ENCODE results near the gene ACTN4.
A peak's percentile ranks its signal among the peaks of the same experiment; 100 is the strongest.

Gene ACTN4

GRCh38 chr19:38676878-38677646 lies 29.6 kb downstream of the ACTN4 start:
- no peak for DNase-seq (ENCODE audit: low read depth in 1 of 2, low spot score in 1 of 2)

- DNase-seq (ENCODE audit: low read depth in 1 of 2, low spot score in 1 of 2), result no peak
These were observed 30.9 kb downstream of the ACTN4 start for GRCh38 chr19:38678217-38678890.

- DNase-seq (ENCODE audit: low read depth in 1 of 2, low spot score in 1 of 2), result no peak
These were observed 31.5 kb downstream of the ACTN4 start for GRCh38 chr19:38678891-38679494.

GRCh38 chr19:38679839-38680238 lies 32.4 kb downstream of the ACTN4 start:
- no peak for DNase-seq (ENCODE audit: low read depth in 1 of 2, low spot score in 1 of 2)

GRCh38 chr19:38682195-38682867 lies 34.9 kb downstream of the ACTN4 start:
- DNase-seq (ENCODE audit: low read depth in 1 of 2, low spot score in 1 of 2), result no peak

- no peak for DNase-seq (ENCODE audit: low read depth in 1 of 2, low spot score in 1 of 2)
These were observed 35.5 kb downstream of the ACTN4 start for GRCh38 chr19:38682872-38683392.

GRCh38 chr19:38683393-38684077 lies 36.1 kb downstream of the ACTN4 start:
- DNase-seq (ENCODE audit: low read depth in 1 of 2, low spot score in 1 of 2), result peak; percentile 23 to 24

- DNase-seq (ENCODE audit: low read depth in 1 of 2, low spot score in 1 of 2), result no peak
These were observed 36.8 kb downstream of the ACTN4 start for GRCh38 chr19:38684078-38684861.

- no peak for DNase-seq (ENCODE audit: low read depth in 1 of 2, low spot score in 1 of 2)
These were observed 37.6 kb downstream of the ACTN4 start for GRCh38 chr19:38684862-38685665.

- DNase-seq (ENCODE audit: low read depth in 1 of 2, low spot score in 1 of 2), result no peak
These were observed 38.4 kb downstream of the ACTN4 start for GRCh38 chr19:38685666-38686529.

- DNase-seq (ENCODE audit: low read depth in 1 of 2, low spot score in 1 of 2), result no peak
These were observed 39.1 kb downstream of the ACTN4 start for GRCh38 chr19:38686530-38686888.

- no peak for DNase-seq (ENCODE audit: low read depth in 1 of 2, low spot score in 1 of 2)
These were observed 40.5 kb downstream of the ACTN4 start for GRCh38 chr19:38687837-38688378.

- DNase-seq (ENCODE audit: low read depth in 1 of 2, low spot score in 1 of 2), result no peak
These were observed 42.7 kb downstream of the ACTN4 start for GRCh38 chr19:38690146-38690545.

- no peak for DNase-seq (ENCODE audit: low read depth in 1 of 2, low spot score in 1 of 2)
These were observed 43.4 kb downstream of the ACTN4 start for GRCh38 chr19:38690832-38691231.

GRCh38 chr19:38691938-38692457 lies 44.5 kb downstream of the ACTN4 start:
- DNase-seq (ENCODE audit: low read depth in 1 of 2, low spot score in 1 of 2), result no peak

- no peak for DNase-seq (ENCODE audit: low read depth in 1 of 2, low spot score in 1 of 2)
These were observed 45.3 kb downstream of the ACTN4 start for GRCh38 chr19:38692458-38693379.

All from stimulated activated CD4-positive, alpha-beta T cell treated with anti-CD3 and anti-CD28 coated beads, Interleukin-15, amount 100 ng/mL, for 1 hour (primary cell).